Panc1 (cell line): ENCODE results near the gene GDF11.

ENCODE experiments used
- POLR2AphosphoS5 ChIP-seq: IDR thresholded peaks from 2 replicates; pipeline ENCODE4 v1.6.1; 2012; ENCODE audit warnings: mild to moderate bottlenecking, low read depth, low read length, moderate library complexity
- TCF7L2 ChIP-seq: IDR thresholded peaks from 2 replicates; pipeline ENCODE4 v1.6.1; 2011; ENCODE audit warnings: mild to moderate bottlenecking, low read depth, low read length, inconsistent platforms
- TF ChIP-seq, protein P1 (sequence below), 2 experiments: IDR thresholded peaks; 2 replicates each; pipeline ENCODE4 v1.6.1; 2011 to 2012; ENCODE audit warnings: low read depth in 2 of 2, control low read depth in 1 of 2, low read length in 1 of 2, mild to moderate bottlenecking in 1 of 2, moderate library complexity in 1 of 2; ENCODE audit not compliant: insufficient read depth in 1 of 2
- TF ChIP-seq, protein P2 (sequence below): fragments of 450-650 bp; IDR thresholded peaks from 2 replicates; pipeline ENCODE4 v1.5.1; 2017; ENCODE audit warnings: mild to moderate bottlenecking

DNA sequence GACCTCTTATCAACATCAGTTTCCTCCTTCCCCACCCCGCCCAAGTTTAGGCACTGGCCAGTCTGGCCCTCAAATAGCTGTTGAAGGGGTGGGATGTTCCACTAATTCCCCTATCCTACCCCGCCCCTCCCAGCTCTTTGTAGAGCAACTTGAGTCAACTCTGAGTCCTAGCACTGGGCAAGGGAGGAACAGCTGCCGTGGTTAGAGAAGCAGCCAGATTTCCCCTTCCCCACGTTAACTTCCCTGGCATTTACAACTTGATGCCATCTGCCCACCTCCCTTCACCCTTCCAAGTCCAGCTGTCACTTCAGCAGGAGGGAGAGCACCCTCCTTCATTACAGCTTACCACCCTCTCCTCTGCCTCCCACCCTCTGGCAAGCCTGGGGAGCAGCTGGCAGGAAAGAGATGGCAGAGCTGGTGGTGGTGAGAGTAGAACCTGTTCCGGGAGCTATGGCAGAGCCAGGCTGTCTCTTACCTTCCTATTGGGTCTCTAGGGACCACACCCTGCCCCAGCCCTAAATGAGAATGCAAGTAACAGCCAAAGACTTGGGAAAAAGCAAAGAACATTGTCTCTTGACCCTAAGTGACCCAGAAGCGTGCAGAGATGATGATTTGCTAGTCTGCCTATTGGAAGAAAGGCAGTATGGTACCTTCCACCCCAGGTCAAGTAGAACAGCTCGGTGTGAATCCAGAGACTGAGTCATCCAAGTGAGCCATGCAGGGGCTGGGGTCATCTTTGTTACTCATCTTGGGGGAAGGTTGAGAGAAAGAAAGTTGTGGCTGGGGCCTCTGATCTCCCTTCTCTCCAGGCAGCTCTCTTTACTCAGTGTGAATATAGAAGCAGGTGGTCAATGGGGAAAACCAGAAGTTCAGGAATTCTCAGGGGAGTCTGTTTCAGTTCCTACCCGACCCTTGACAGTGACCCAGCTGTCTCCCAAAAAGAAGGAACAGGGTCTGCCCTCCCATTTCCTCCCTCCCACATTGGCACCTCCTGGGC lies 25.6 kb upstream of the GDF11 start:
- TF ChIP-seq, protein P1, sequence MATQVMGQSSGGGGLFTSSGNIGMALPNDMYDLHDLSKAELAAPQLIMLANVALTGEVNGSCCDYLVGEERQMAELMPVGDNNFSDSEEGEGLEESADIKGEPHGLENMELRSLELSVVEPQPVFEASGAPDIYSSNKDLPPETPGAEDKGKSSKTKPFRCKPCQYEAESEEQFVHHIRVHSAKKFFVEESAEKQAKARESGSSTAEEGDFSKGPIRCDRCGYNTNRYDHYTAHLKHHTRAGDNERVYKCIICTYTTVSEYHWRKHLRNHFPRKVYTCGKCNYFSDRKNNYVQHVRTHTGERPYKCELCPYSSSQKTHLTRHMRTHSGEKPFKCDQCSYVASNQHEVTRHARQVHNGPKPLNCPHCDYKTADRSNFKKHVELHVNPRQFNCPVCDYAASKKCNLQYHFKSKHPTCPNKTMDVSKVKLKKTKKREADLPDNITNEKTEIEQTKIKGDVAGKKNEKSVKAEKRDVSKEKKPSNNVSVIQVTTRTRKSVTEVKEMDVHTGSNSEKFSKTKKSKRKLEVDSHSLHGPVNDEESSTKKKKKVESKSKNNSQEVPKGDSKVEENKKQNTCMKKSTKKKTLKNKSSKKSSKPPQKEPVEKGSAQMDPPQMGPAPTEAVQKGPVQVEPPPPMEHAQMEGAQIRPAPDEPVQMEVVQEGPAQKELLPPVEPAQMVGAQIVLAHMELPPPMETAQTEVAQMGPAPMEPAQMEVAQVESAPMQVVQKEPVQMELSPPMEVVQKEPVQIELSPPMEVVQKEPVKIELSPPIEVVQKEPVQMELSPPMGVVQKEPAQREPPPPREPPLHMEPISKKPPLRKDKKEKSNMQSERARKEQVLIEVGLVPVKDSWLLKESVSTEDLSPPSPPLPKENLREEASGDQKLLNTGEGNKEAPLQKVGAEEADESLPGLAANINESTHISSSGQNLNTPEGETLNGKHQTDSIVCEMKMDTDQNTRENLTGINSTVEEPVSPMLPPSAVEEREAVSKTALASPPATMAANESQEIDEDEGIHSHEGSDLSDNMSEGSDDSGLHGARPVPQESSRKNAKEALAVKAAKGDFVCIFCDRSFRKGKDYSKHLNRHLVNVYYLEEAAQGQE (IDR thresholded peaks at IDR 0.05; ENCODE audit: insufficient read depth in 1 of 2, low read depth in 2 of 2, low read length in 1 of 2), result no peak
- TF ChIP-seq, protein P2, sequence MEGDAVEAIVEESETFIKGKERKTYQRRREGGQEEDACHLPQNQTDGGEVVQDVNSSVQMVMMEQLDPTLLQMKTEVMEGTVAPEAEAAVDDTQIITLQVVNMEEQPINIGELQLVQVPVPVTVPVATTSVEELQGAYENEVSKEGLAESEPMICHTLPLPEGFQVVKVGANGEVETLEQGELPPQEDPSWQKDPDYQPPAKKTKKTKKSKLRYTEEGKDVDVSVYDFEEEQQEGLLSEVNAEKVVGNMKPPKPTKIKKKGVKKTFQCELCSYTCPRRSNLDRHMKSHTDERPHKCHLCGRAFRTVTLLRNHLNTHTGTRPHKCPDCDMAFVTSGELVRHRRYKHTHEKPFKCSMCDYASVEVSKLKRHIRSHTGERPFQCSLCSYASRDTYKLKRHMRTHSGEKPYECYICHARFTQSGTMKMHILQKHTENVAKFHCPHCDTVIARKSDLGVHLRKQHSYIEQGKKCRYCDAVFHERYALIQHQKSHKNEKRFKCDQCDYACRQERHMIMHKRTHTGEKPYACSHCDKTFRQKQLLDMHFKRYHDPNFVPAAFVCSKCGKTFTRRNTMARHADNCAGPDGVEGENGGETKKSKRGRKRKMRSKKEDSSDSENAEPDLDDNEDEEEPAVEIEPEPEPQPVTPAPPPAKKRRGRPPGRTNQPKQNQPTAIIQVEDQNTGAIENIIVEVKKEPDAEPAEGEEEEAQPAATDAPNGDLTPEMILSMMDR, result no peak
- no peak for TF ChIP-seq TCF7L2
- no peak for TF ChIP-seq POLR2AphosphoS5
